HG03066 (cell line): ENCODE data around the gene NRP1.
A peak's percentile ranks its signal among the peaks of the same experiment; 100 is the strongest.

Source experiments
- ATAC-seq: cut with Tn5 transposase; IDR thresholded peaks from one replicate; pipeline ENCODE4 v1.9.1; 2021; ENCODE audit warnings: low read depth; ENCODE audit not compliant: unreplicated experiment

The NRP1 gene

GRCh38 chr10:33352175-33352574, 17.7 kb upstream of the NRP1 start:
- ATAC-seq = no peak

- ATAC-seq = no peak
These were observed 15.6 kb upstream of the NRP1 start for GRCh38 chr10:33350041-33350440.

GRCh38 chr10:33349268-33349667, 14.8 kb upstream of the NRP1 start:
- ATAC-seq = no peak

- ATAC-seq = no peak
These were observed 12.7 kb upstream of the NRP1 start for GRCh38 chr10:33347211-33347610.

- no peak for ATAC-seq
These were observed 10.8 kb upstream of the NRP1 start for GRCh38 chr10:33345236-33345635.

GRCh38 chr10:33344676-33345075, 10.2 kb upstream of the NRP1 start:
- ATAC-seq = no peak

- no peak for ATAC-seq
These were observed 7.2 kb upstream of the NRP1 start for GRCh38 chr10:33341637-33342036.

- ATAC-seq = no peak
These were observed 3.0 kb upstream of the NRP1 start for GRCh38 chr10:33337326-33337957.

- no peak for ATAC-seq
These were observed 2.3 kb upstream of the NRP1 start for GRCh38 chr10:33336582-33337325.

- ATAC-seq = no peak
These were observed 1.5 kb upstream of the NRP1 start for GRCh38 chr10:33335801-33336581.

- no peak for ATAC-seq
These were observed 1.0 kb upstream of the NRP1 start for GRCh38 chr10:33335551-33335800.

- ATAC-seq = no peak
These were observed 511 bp upstream of the NRP1 start for GRCh38 chr10:33334805-33335550.

GRCh38 chr10:33333260-33334101, 986 bp downstream of the NRP1 start:
- no peak for ATAC-seq

GRCh38 chr10:33332183-33333065, 2.0 kb downstream of the NRP1 start:
- no peak for ATAC-seq

GRCh38 chr10:33331379-33331694, 3.1 kb downstream of the NRP1 start:
- no peak for ATAC-seq

- ATAC-seq = peak; percentile 50
These were observed 3.7 kb downstream of the NRP1 start for GRCh38 chr10:33330543-33331378.

- ATAC-seq = no peak
These were observed 5.3 kb downstream of the NRP1 start for GRCh38 chr10:33329178-33329577.

GRCh38 chr10:33328253-33328652, 6.2 kb downstream of the NRP1 start:
- ATAC-seq = no peak

- no peak for ATAC-seq
These were observed 6.7 kb downstream of the NRP1 start for GRCh38 chr10:33327751-33328150.
